ENCODE measurements around the gene VAMP7. TPM values are rescaled to one million over a fixed set of nuclear protein-coding genes. Genes with fewer than 3 reads are reported as not detected.

Gene VAMP7
- total and polyA plus RNA-seq, 10 of the 15 experiments (the other 5 are each of a cell fraction or from before 2014, with no cell fraction given): 15.1 to 52.4 (median 35.8) TPM

GRCh38 chrX:155949098-155949497 is 68.0 kb downstream of the VAMP7 start:
- ChIA-PET RAD21 (ENCODE audit: unreplicated experiment) (no interaction called here), SMC1A (ENCODE audit: uncharacterized antibody, unreplicated experiment) (no interaction called here), POLR2A (no interaction called here), CTCF (no interaction called here)
- Histone ChIP-seq H3K79me2 (ENCODE audit: control insufficient read depth, insufficient read depth, low read length) (no peaks in the 10 kb centered on the region), H3K4me2 (ENCODE audit: control insufficient read depth, insufficient read depth) (no peak overlapping the region), H3K27me3 (replicated peaks in 1 of 2; ENCODE audit: control insufficient read depth in 2 of 2, insufficient read depth in 2 of 2, low read length in 1 of 2) (no peaks in the 10 kb centered on the region), H3K9ac (ENCODE audit: control insufficient read depth, insufficient read depth, low read length) (no peak overlapping the region), H3K4me1 (ENCODE audit: control insufficient read depth, insufficient read depth, low read length) (no peaks in the 10 kb centered on the region), H3K36me3 (ENCODE audit: control insufficient read depth in 2 of 2, insufficient read depth in 2 of 2, low read length in 1 of 2) (no peaks in the 10 kb centered on the region; a peak in 1 of 4 replicates), H4K20me1 (ENCODE audit: control insufficient read depth, insufficient read depth) (no peaks in the 10 kb centered on the region), H2AFZ (ENCODE audit: control insufficient read depth, low read depth, low read length) (no peak overlapping the region), H3K27ac (ENCODE audit: control insufficient read depth, insufficient read depth) (no peak overlapping the region), H3K9me3 (replicated peaks; ENCODE audit: control insufficient read depth, insufficient read depth, low read length) (no peaks in the 10 kb centered on the region; the same call in 2 of the 3 replicates), H3K4me3 (no peak overlapping the region)
- TF ChIP-seq SPI1 (IDR thresholded peaks at IDR 0.05; ENCODE audit: borderline replicate concordance, insufficient read depth, low read depth, low read length) (no peak), STAT1 (conservative IDR thresholded peaks at IDR 0.05) (no peak), JUND (IDR thresholded peaks at IDR 0.05; ENCODE audit: low read depth, low read length) (no peak), KDM1A (IDR thresholded peaks at IDR 0.05; ENCODE audit: borderline replicate concordance) (no peak), NFXL1 (IDR thresholded peaks at IDR 0.05; ENCODE audit: borderline replicate concordance) (no peak), TBL1XR1 (IDR thresholded peaks at IDR 0.05; ENCODE audit: low read depth, low read length) (no peak), IKZF2 (IDR thresholded peaks at IDR 0.05) (no peak), MEF2A (IDR thresholded peaks at IDR 0.05; ENCODE audit: insufficient read depth, low read depth, low read length) (no peak), MAX (IDR thresholded peaks at IDR 0.05; ENCODE audit: low read depth, low read length) (no peak), PBX3 (IDR thresholded peaks at IDR 0.05; ENCODE audit: insufficient replicate concordance, low read depth, low read length) (no peak), NR2F1 (conservative IDR thresholded peaks at IDR 0.05) (no peak), FOXK2 (IDR thresholded peaks at IDR 0.05) (no peak), MEF2B (IDR thresholded peaks at IDR 0.05; ENCODE audit: partially characterized antibody, poor library complexity, severe bottlenecking) (no peak)
- TF ChIP-seq, protein P1, sequence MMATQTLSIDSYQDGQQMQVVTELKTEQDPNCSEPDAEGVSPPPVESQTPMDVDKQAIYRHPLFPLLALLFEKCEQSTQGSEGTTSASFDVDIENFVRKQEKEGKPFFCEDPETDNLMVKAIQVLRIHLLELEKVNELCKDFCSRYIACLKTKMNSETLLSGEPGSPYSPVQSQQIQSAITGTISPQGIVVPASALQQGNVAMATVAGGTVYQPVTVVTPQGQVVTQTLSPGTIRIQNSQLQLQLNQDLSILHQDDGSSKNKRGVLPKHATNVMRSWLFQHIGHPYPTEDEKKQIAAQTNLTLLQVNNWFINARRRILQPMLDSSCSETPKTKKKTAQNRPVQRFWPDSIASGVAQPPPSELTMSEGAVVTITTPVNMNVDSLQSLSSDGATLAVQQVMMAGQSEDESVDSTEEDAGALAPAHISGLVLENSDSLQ (IDR thresholded peaks at IDR 0.05): no peak
- 98% methylated on average over 2 of the region's 2 CpGs for WGBS (ENCODE audit: insufficient coverage, insufficient replicate concordance, low lambda C conversion rate, missing lambda C conversion rate)
- intact Hi-C loops (cut with micrococcal nuclease; ENCODE audit: unreplicated experiment): no loop called here
- FAIRE-seq: no peak
- in situ Hi-C loops (cut with MboI): no loop called here
- BruUV-seq (replicated peaks): no TSS peak
- no peak for DNase-seq (ENCODE audit: low read depth, low spot score)
- no peak for ATAC-seq

All from GM12878 (cell line).